Loucy (cell line): ENCODE measurements around the gene POC1A.
A peak's percentile ranks its signal among the peaks of the same experiment; 100 is the strongest.

ENCODE experiments used
- H2AFZ ChIP-seq: fragments of 200-600 bp; sonication (generic); 2 replicates; pipeline ENCODE4 v1.6.0; 2016; ENCODE audit warnings: antibody characterized with exemption, mild to moderate bottlenecking, low read length, moderate library complexity
- H3F3A ChIP-seq: fragments of 200-600 bp; 2 replicates; pipeline ENCODE4 v1.6.0; 2016; ENCODE audit warnings: antibody characterized with exemption, low read depth, mild to moderate bottlenecking
- H3K27me3 ChIP-seq: fragments of 200-600 bp; sonication (generic); 2 replicates; pipeline ENCODE4 v1.6.1; 2014; ENCODE audit warnings: low read length, mild to moderate bottlenecking; ENCODE audit not compliant: insufficient read depth, poor library complexity, severe bottlenecking
- H3K36me3 ChIP-seq: fragments of 200-600 bp; sonication (generic); 2 replicates; pipeline ENCODE4 v1.6.1; 2016; ENCODE audit warnings: low read length; ENCODE audit not compliant: insufficient read depth
- H3K4me1 ChIP-seq: fragments of 200-600 bp; sonication (generic); 2 replicates; pipeline ENCODE4 v1.5.1; 2014; ENCODE audit warnings: low read length, mild to moderate bottlenecking; ENCODE audit not compliant: insufficient read depth, poor library complexity, severe bottlenecking
- H3K4me2 ChIP-seq: fragments of 200-600 bp; sonication (generic); 2 replicates; pipeline ENCODE4 v1.6.0; 2014; ENCODE audit warnings: antibody characterized with exemption, low read length, low read depth, mild to moderate bottlenecking; ENCODE audit not compliant: poor library complexity, severe bottlenecking
- H3K4me3 ChIP-seq: fragments of 200-600 bp; sonication (generic); 2 replicates; pipeline ENCODE4 v1.5.1; 2014; ENCODE audit warnings: low read length, mild to moderate bottlenecking, mixed read lengths; ENCODE audit not compliant: poor library complexity, severe bottlenecking
- H3K79me2 ChIP-seq: fragments of 200-600 bp; sonication (generic); 2 replicates; pipeline ENCODE4 v1.6.1; 2014; ENCODE audit warnings: low read length; ENCODE audit not compliant: insufficient read depth
- H3K9ac ChIP-seq: fragments of 200-600 bp; sonication (generic); 2 replicates; pipeline ENCODE4 v1.6.0; 2014; ENCODE audit warnings: mild to moderate bottlenecking, low read depth, low read length, moderate library complexity; ENCODE audit not compliant: poor library complexity, severe bottlenecking
- H3K9me2 ChIP-seq: fragments of 200-600 bp; sonication (generic); replicated peaks from 2 replicates; pipeline ENCODE4 v1.6.1; 2016; ENCODE audit warnings: low read depth, low read length, mixed read lengths
- H3K9me3 ChIP-seq: fragments of 200-600 bp; sonication (generic); 2 replicates; pipeline ENCODE4 v1.6.1; 2014; ENCODE audit warnings: mild to moderate bottlenecking, antibody characterized with exemption, low read length, low read depth; ENCODE audit not compliant: insufficient read depth
- H4K20me1 ChIP-seq: fragments of 200-600 bp; sonication (generic); 2 replicates; pipeline ENCODE4 v1.6.0; 2014; ENCODE audit warnings: antibody characterized with exemption, low read length, mild to moderate bottlenecking; ENCODE audit not compliant: insufficient read depth, poor library complexity, severe bottlenecking
- EZH2phosphoT487 ChIP-seq: fragments of 200-600 bp; IDR thresholded peaks from 2 replicates; pipeline ENCODE4 v1.6.1; 2018; ENCODE audit warnings: antibody characterized with exemption, mild to moderate bottlenecking, moderate library complexity, borderline replicate concordance
- TF ChIP-seq, protein P1 (sequence below): fragments of 200-600 bp; sonication (generic); conservative IDR thresholded peaks from 2 replicates; pipeline ENCODE4 v1.5.1; 2014; ENCODE audit warnings: mild to moderate bottlenecking, antibody characterized with exemption, low read length

POC1A gene

DNA sequence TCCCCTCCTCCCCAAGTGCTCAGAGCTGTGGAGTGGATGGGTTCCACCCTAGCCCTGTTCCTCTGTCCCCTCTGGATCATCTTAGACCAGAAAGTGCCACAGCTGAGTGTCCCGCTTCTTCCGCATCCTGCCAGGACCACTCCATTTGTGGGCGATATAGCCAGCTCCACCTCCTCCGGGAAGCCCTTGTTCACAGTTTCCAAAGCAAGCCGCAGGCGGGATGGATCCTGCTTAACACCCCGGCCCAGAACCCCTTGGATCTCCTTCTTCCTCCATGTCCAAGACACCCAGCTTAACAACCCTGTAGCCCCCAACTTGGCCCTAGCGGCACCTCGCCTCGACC lies 43.2 kb upstream of the POC1A start:
- Histone ChIP-seq H4K20me1 (peaks cover 21% of the 10 kb centered on the region), H2AFZ (peak overlapping the region; percentile 79), H3K4me3 (peak overlapping the region; percentile 100), H3K4me2 (peak overlapping the region; percentile 80), H3K27me3 (no peaks in the 10 kb centered on the region), H3K79me2 (peaks cover 41% of the 10 kb centered on the region), H3F3A (no peaks in the 10 kb centered on the region), H3K9me3 (no peaks in the 10 kb centered on the region), H3K36me3 (peaks cover 4% of the 10 kb centered on the region; the same call in 1 of the 2 replicates), H3K9me2 (no peaks in the 10 kb centered on the region), H3K9ac (peak overlapping the region; percentile 98), H3K4me1 (peaks cover 48% of the 10 kb centered on the region)
- TF ChIP-seq, protein P1, sequence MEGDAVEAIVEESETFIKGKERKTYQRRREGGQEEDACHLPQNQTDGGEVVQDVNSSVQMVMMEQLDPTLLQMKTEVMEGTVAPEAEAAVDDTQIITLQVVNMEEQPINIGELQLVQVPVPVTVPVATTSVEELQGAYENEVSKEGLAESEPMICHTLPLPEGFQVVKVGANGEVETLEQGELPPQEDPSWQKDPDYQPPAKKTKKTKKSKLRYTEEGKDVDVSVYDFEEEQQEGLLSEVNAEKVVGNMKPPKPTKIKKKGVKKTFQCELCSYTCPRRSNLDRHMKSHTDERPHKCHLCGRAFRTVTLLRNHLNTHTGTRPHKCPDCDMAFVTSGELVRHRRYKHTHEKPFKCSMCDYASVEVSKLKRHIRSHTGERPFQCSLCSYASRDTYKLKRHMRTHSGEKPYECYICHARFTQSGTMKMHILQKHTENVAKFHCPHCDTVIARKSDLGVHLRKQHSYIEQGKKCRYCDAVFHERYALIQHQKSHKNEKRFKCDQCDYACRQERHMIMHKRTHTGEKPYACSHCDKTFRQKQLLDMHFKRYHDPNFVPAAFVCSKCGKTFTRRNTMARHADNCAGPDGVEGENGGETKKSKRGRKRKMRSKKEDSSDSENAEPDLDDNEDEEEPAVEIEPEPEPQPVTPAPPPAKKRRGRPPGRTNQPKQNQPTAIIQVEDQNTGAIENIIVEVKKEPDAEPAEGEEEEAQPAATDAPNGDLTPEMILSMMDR = no peak
- TF ChIP-seq EZH2phosphoT487 = no peak

DNA sequence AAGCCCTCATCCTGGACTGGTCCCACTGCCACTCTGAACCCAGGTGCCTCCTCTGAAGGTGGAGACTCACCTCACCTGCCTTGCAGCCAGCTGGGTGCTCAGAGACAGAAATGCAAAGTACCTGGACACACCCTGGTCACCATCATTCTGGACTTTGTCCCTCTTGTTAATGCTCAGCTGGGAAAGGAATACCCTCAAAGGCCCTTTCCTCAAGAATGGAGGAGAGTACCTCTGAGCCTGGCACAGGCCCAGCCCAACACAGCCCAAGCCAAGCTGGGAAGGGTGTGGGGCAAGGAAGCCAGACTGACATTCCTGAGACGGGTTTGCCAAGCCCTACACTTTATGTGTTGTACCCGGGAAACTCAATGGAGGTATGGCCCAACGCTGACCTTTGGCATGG lies 42.8 kb upstream of the POC1A start:
- no peak for TF ChIP-seq EZH2phosphoT487
- TF ChIP-seq, protein P1 = no peak
- peak overlapping the region; percentile 100 for H3K4me3 ChIP-seq
- H3K9me2 ChIP-seq = no peaks in the 10 kb centered on the region
- H3K36me3 ChIP-seq = no peaks in the 10 kb centered on the region
- H3K27me3 ChIP-seq = no peaks in the 10 kb centered on the region
- H3K9me3 ChIP-seq = no peaks in the 10 kb centered on the region
- H3K79me2 ChIP-seq = peaks cover 36% of the 10 kb centered on the region
- peaks cover 43% of the 10 kb centered on the region for H3K4me1 ChIP-seq
- H2AFZ ChIP-seq = no peak overlapping the region
- H3F3A ChIP-seq = no peaks in the 10 kb centered on the region
- H3K9ac ChIP-seq = peak overlapping the region; percentile 98
- peak overlapping the region; percentile 80 for H3K4me2 ChIP-seq
- peaks cover 17% of the 10 kb centered on the region for H4K20me1 ChIP-seq

DNA sequence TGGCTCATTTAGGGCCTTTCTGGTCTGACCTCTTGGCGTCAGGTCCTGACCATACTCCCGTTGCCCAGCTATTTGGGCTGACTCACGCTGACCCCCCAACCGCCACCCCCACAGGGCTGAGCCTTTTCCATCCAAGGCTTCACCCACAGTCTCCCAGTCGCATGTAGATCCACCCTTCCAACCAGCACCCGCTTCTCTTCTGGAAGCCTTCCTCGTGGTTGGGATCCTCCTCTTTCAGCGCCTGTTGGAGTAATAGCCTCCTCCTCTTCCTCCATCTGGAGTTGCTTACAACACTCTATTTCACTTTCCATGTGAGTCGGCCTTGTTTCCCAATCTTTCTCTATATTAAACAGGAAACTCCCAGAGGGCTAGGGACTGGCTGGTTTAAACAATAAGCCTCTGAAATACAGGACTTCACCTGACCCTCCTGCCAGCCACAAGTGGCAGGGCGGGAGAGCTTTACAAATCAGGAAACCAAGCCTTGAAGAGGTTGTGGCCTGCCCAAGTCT lies 41.7 kb upstream of the POC1A start:
- Histone ChIP-seq H3K9me3 (no peaks in the 10 kb centered on the region), H3K27me3 (no peaks in the 10 kb centered on the region), H3K79me2 (peaks cover 29% of the 10 kb centered on the region), H3K36me3 (no peaks in the 10 kb centered on the region), H3K4me2 (no peak overlapping the region), H4K20me1 (peaks cover 17% of the 10 kb centered on the region), H3K9ac (no peak overlapping the region), H2AFZ (no peak overlapping the region), H3K4me1 (peaks cover 32% of the 10 kb centered on the region), H3F3A (no peaks in the 10 kb centered on the region), H3K9me2 (no peaks in the 10 kb centered on the region), H3K4me3 (no peak overlapping the region)
- TF ChIP-seq, protein P1 = no peak
- no peak for TF ChIP-seq EZH2phosphoT487
